Measurements from ENCODE around the gene ACTA1.

- TF ChIP-seq E4F1 (IDR thresholded peaks at IDR 0.05; ENCODE audit: borderline replicate concordance, partially characterized antibody) (no peak), BACH1 (IDR thresholded peaks at IDR 0.05; ENCODE audit: borderline replicate concordance) (no peak), CBFB (IDR thresholded peaks at IDR 0.05; ENCODE audit: low read depth) (no peak), CTCF (IDR thresholded peaks at IDR 0.05 in 2 of 3, conservative IDR thresholded peaks at IDR 0.05 in 1 of 3; ENCODE audit: control insufficient read depth in 2 of 3, extremely low read depth in 1 of 3, insufficient read depth in 1 of 3, low read depth in 3 of 3, low read length in 3 of 3) (no peak), EP300 (IDR thresholded peaks at IDR 0.05; ENCODE audit: borderline replicate concordance in 1 of 2, control insufficient read depth in 1 of 2, low read depth in 2 of 2, low read length in 2 of 2) (no peak), CREM (IDR thresholded peaks at IDR 0.05; ENCODE audit: low read depth) (no peak), STAT1 (conservative IDR thresholded peaks at IDR 0.05) (no peak), ATF7 (IDR thresholded peaks at IDR 0.05; ENCODE audit: low read depth) (no peak)
Observed at GRCh38 chr1:229409616-229410369, 24.1 kb downstream of the ACTA1 start.

Measured in GM12878 (cell line).